K562 (cell line): Measurements from ENCODE around the gene HOXB8. TPM values are rescaled to one million over a fixed set of nuclear protein-coding genes. Genes with fewer than 3 reads are reported as not detected.
A peak's percentile ranks its signal among the peaks of the same experiment; 100 is the strongest.

Experiments
- EGR1 ChIP-seq: fragments of 450-650 bp; conservative IDR thresholded peaks from 2 replicates; pipeline ENCODE4 v1.6.1; 2017; ENCODE audit warnings: mild to moderate bottlenecking
- HMG20A ChIP-seq: fragments of 450-650 bp; formaldehyde crosslinking; conservative IDR thresholded peaks from 2 replicates; pipeline ENCODE4 v1.4.0; 2020; ENCODE audit warnings: mild to moderate bottlenecking, mixed read lengths
- JUND ChIP-seq, 2 experiments: IDR thresholded peaks; 2 replicates in 1 of 2; 3 replicates in 1 of 2; pipeline ENCODE4 v1.6.1; 2011; ENCODE audit warnings: borderline replicate concordance in 2 of 2, low read depth in 2 of 2, low read length in 2 of 2, improper control_type of control experiment in 1 of 2, missing biosample characterization in 1 of 2, missing genetic modification characterization in 1 of 2, missing genetic modification reagents in 1 of 2
- KDM1A ChIP-seq, 2 experiments: fragments of 450-650 bp; IDR thresholded peaks; 2 replicates each; pipeline ENCODE4 v1.6.1; 2016; ENCODE audit warnings: mild to moderate bottlenecking in 2 of 2
- KDM5B ChIP-seq: fragments of 200-600 bp; sonication (generic); IDR thresholded peaks from 2 replicates; pipeline ENCODE4 v1.6.1; 2012; ENCODE audit warnings: low read depth, mild to moderate bottlenecking, moderate library complexity, low read length, control low read depth, inconsistent platforms; ENCODE audit not compliant: insufficient replicate concordance
- KLF16 ChIP-seq: IDR thresholded peaks from 2 replicates; pipeline ENCODE4 v1.6.1; 2016; ENCODE audit warnings: antibody characterized with exemption
- KLF6 ChIP-seq: fragments of 250-450 bp; sonication (Bioruptor Pico); IDR thresholded peaks from 2 replicates; pipeline ENCODE4 v1.4.0; 2020; ENCODE audit warnings: mild to moderate bottlenecking, moderate library complexity, borderline replicate concordance
- MCM7 ChIP-seq, 2 experiments: fragments of 450-650 bp; IDR thresholded peaks; 2 replicates each; pipeline ENCODE4 v1.6.1; 2016 to 2018
- PHF8 ChIP-seq: fragments of 200-600 bp; sonication (generic); IDR thresholded peaks from 2 replicates; pipeline ENCODE4 v1.6.1; 2012; ENCODE audit warnings: mixed run types, mild to moderate bottlenecking, inconsistent platforms, low read length, moderate library complexity, borderline replicate concordance
- POLR2AphosphoS5 ChIP-seq: IDR thresholded peaks from 2 replicates; pipeline ENCODE4 v1.6.1; 2011; ENCODE audit warnings: mild to moderate bottlenecking, low read depth, low read length, moderate library complexity; ENCODE audit not compliant: control insufficient read depth, insufficient read depth
- TAF7 ChIP-seq: fragments of 450-650 bp; IDR thresholded peaks from 2 replicates; pipeline ENCODE4 v1.6.1; 2016; ENCODE audit warnings: missing genetic modification characterization, missing compliant biosample characterization
- TBP ChIP-seq: optimal IDR thresholded peaks from 2 replicates; pipeline ENCODE3; 2011; ENCODE audit warnings: low read depth, low read length, improper control_type of control experiment
- THRAP3 ChIP-seq: fragments of 450-650 bp; IDR thresholded peaks from 2 replicates; pipeline ENCODE4 v1.6.1; 2016; ENCODE audit warnings: mild to moderate bottlenecking, inconsistent platforms, borderline replicate concordance
- ZNF175 ChIP-seq: fragments of 200-800 bp; sonication (Bioruptor generic); IDR thresholded peaks from 2 replicates; pipeline ENCODE4 v1.6.1; 2016; ENCODE audit warnings: low read depth, mild to moderate bottlenecking, missing genetic modification characterization, missing compliant biosample characterization
- polyA plus RNA-seq, 8 experiments: library from polyadenylated mRNA; depleted of rRNA in 4 of 8; stranded (reverse) in 5 of 8; unstranded in 3 of 8; fragments of >200 nt; fragmentation: Nextera tagmentation in 2 of 8; fragmentation: Illumina TruSeq in 1 of 8; extraction: Ambion mirVana in 2 of 8; extraction: Trizol in 1 of 8; gene quantifications; 2 replicates each; pipeline versions ENCODE4 v1.2.1 to v1.2.3, GENCODE V29; 2011 to 2014; ENCODE audit warnings: inconsistent platforms in 1 of 8, missing spikeins in 1 of 8
- total RNA-seq, 7 experiments: library from RNA; depleted of rRNA in 6 of 7; stranded (reverse); fragments of >200 nt in 6 of 7; fragmentation: Illumina TruSeq in 2 of 7; extraction: Trizol in 2 of 7; gene quantifications; 2 replicates each; pipeline versions ENCODE4 v1.2.1 to v1.2.3, GENCODE V29; 2011 to 2021; ENCODE audit warnings: low replicate concordance in 1 of 7
- TF ChIP-seq, protein P1 (sequence below): fragments of 450-650 bp; IDR thresholded peaks from 2 replicates; pipeline ENCODE4 v1.6.1; 2016; ENCODE audit warnings: mild to moderate bottlenecking, moderate library complexity
- TF ChIP-seq, protein P2 (sequence below): sonication (generic); formaldehyde crosslinking; IDR thresholded peaks from 2 replicates; pipeline ENCODE4 v1.9.0; 2022; ENCODE audit warnings: mild to moderate bottlenecking, missing genetic modification reagents

The HOXB8 gene
- total and polyA plus RNA-seq, 9 of the 15 experiments (the other 6 are each of a cell fraction or from before 2014, with no cell fraction given) = 0.52 to 23.8 (median 3.6) TPM

DNA sequence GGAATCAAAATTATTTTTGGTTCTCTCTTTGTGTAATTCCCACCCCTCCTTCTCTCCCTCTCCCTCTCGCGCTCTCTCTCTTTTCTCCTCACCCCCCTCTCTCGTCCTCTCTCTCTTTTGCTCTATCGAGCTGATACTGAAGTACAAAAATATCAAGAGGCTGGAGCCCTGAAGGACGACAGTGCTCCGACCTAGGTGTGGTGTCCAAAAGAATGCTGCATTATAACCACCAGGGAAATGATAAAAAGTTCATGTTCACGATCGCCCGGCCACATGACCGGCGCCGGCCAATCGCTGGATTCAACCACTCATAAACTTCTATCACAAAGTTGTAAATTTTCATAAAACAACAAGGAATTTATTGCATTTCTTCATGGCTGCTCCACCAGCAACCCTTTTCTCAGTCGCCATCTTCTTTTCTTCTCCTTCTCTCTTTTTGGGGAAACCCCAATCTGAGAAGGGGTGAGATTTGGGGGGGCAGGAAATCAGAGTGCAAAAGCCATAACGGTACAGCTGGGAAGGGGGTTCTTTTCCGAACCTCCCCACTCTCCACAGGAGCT lies 10.2 kb downstream of the HOXB8 start, which contains the start of gene HOXB6 (continued):
- TF ChIP-seq, protein P1, sequence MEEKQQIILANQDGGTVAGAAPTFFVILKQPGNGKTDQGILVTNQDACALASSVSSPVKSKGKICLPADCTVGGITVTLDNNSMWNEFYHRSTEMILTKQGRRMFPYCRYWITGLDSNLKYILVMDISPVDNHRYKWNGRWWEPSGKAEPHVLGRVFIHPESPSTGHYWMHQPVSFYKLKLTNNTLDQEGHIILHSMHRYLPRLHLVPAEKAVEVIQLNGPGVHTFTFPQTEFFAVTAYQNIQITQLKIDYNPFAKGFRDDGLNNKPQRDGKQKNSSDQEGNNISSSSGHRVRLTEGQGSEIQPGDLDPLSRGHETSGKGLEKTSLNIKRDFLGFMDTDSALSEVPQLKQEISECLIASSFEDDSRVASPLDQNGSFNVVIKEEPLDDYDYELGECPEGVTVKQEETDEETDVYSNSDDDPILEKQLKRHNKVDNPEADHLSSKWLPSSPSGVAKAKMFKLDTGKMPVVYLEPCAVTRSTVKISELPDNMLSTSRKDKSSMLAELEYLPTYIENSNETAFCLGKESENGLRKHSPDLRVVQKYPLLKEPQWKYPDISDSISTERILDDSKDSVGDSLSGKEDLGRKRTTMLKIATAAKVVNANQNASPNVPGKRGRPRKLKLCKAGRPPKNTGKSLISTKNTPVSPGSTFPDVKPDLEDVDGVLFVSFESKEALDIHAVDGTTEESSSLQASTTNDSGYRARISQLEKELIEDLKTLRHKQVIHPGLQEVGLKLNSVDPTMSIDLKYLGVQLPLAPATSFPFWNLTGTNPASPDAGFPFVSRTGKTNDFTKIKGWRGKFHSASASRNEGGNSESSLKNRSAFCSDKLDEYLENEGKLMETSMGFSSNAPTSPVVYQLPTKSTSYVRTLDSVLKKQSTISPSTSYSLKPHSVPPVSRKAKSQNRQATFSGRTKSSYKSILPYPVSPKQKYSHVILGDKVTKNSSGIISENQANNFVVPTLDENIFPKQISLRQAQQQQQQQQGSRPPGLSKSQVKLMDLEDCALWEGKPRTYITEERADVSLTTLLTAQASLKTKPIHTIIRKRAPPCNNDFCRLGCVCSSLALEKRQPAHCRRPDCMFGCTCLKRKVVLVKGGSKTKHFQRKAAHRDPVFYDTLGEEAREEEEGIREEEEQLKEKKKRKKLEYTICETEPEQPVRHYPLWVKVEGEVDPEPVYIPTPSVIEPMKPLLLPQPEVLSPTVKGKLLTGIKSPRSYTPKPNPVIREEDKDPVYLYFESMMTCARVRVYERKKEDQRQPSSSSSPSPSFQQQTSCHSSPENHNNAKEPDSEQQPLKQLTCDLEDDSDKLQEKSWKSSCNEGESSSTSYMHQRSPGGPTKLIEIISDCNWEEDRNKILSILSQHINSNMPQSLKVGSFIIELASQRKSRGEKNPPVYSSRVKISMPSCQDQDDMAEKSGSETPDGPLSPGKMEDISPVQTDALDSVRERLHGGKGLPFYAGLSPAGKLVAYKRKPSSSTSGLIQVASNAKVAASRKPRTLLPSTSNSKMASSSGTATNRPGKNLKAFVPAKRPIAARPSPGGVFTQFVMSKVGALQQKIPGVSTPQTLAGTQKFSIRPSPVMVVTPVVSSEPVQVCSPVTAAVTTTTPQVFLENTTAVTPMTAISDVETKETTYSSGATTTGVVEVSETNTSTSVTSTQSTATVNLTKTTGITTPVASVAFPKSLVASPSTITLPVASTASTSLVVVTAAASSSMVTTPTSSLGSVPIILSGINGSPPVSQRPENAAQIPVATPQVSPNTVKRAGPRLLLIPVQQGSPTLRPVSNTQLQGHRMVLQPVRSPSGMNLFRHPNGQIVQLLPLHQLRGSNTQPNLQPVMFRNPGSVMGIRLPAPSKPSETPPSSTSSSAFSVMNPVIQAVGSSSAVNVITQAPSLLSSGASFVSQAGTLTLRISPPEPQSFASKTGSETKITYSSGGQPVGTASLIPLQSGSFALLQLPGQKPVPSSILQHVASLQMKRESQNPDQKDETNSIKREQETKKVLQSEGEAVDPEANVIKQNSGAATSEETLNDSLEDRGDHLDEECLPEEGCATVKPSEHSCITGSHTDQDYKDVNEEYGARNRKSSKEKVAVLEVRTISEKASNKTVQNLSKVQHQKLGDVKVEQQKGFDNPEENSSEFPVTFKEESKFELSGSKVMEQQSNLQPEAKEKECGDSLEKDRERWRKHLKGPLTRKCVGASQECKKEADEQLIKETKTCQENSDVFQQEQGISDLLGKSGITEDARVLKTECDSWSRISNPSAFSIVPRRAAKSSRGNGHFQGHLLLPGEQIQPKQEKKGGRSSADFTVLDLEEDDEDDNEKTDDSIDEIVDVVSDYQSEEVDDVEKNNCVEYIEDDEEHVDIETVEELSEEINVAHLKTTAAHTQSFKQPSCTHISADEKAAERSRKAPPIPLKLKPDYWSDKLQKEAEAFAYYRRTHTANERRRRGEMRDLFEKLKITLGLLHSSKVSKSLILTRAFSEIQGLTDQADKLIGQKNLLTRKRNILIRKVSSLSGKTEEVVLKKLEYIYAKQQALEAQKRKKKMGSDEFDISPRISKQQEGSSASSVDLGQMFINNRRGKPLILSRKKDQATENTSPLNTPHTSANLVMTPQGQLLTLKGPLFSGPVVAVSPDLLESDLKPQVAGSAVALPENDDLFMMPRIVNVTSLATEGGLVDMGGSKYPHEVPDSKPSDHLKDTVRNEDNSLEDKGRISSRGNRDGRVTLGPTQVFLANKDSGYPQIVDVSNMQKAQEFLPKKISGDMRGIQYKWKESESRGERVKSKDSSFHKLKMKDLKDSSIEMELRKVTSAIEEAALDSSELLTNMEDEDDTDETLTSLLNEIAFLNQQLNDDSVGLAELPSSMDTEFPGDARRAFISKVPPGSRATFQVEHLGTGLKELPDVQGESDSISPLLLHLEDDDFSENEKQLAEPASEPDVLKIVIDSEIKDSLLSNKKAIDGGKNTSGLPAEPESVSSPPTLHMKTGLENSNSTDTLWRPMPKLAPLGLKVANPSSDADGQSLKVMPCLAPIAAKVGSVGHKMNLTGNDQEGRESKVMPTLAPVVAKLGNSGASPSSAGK = peak; percentile 30
- TF ChIP-seq TBP (peak; percentile 74), ZNF175 (CRISPR knock-in tag) (0 out of 2 replicates have a peak, but pooled peaks have one; percentile 43), KLF16 (no peak), KLF6 (CRISPR knock-in tag) (no peak), JUND (IDR thresholded peaks at IDR 0.05; ENCODE audit: borderline replicate concordance, low read depth, low read length) (no peak), JUND (tag; IDR thresholded peaks at IDR 0.05; ENCODE audit: borderline replicate concordance, low read depth, low read length) (peak; percentile 30; the same call in 1 of the 3 replicates), PHF8 (peak; percentile 47; the same call in 1 of the 2 replicates), HMG20A (no peak), KDM5B (peak; percentile 66), TAF7 (tag) (0 out of 2 replicates have a peak, but pooled peaks have one; percentile 52), EGR1 (no peak), MCM7 (IDR thresholded peaks at IDR 0.05) (no peak), POLR2AphosphoS5 (peak; percentile 16; the same call in 1 of the 2 replicates), THRAP3 (no peak), KDM1A (IDR thresholded peaks at IDR 0.05) (peak in 1 of 2 experiments; percentile 53; a peak in 1 of 4 replicates)
- TF ChIP-seq, protein P2, sequence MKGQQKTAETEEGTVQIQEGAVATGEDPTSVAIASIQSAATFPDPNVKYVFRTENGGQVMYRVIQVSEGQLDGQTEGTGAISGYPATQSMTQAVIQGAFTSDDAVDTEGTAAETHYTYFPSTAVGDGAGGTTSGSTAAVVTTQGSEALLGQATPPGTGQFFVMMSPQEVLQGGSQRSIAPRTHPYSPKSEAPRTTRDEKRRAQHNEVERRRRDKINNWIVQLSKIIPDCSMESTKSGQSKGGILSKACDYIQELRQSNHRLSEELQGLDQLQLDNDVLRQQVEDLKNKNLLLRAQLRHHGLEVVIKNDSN (CRISPR knock-in tag) = peak; percentile 93
